GM18505 (cell line): ENCODE results near the gene B3GALNT2.

Experiments used
- ATAC-seq: cut with Tn5 transposase; IDR thresholded peaks from one replicate; pipeline ENCODE4 v1.9.1; 2021; ENCODE audit not compliant: unreplicated experiment
- POLR2A ChIP-seq: IDR thresholded peaks from 4 replicates; pipeline ENCODE4 v1.6.1; 2011; ENCODE audit warnings: borderline replicate concordance; ENCODE audit not compliant: insufficient read depth, insufficient read length; ENCODE audit errors: extremely low read depth

The B3GALNT2 gene

GRCh38 chr1:235454021-235454420 is 50.2 kb downstream of the B3GALNT2 start:
- ATAC-seq, result no peak

GRCh38 chr1:235450886-235451483 is 53.3 kb downstream of the B3GALNT2 start:
- no peak for ATAC-seq

More at GRCh38 chr1:235454021-235454420, 50.2 kb downstream of the B3GALNT2 start:
- no peak for TF ChIP-seq POLR2A

DNA sequence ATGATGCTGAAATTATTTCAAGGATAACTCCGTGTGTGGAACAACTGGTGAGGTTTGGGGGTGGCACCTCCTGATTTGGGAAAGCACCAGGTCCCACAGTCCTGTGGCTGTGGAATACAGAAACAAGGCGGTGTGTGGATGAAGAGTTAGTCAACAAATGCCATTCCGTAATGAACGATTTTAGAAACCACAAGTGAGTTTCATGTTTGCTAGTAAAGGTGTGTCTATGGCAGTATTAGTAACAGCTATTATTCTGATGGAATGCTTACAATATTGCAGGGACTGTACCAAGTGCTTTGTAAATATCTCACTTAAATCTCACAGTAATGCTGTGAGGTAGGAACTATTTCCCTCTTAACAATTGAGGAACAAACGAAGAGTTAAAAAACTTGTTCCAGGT is 53.8 kb downstream of the B3GALNT2 start:
- no peak for ATAC-seq
- no peak for TF ChIP-seq POLR2A

More at GRCh38 chr1:235450886-235451483, 53.3 kb downstream of the B3GALNT2 start:
- no peak for TF ChIP-seq POLR2A

DNA sequence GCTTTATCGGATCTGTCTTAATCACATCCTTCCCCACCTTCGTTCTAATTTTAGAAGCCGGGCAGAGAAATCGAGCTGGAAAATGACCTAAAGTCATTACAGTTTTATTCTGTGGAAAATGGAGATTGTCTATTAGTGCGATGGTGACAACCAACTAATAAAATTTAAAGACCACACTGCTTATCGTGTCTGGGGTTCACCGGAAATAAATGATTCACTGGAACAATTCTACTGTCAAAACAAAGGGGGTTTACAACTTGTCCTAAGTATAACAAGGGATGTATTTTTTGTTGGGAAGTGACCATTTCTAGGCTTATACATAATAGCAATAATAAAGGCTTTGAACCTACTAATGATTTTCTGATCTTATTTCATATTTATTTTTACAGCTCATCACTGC is 55.6 kb downstream of the B3GALNT2 start:
- no peak for ATAC-seq
- TF ChIP-seq POLR2A, result no peak

GRCh38 chr1:235442788-235443429 is 61.3 kb downstream of the B3GALNT2 start:
- TF ChIP-seq POLR2A, result no peak
- ATAC-seq, result no peak

GRCh38 chr1:235441159-235441685 is 63.0 kb downstream of the B3GALNT2 start:
- TF ChIP-seq POLR2A, result no peak
- no peak for ATAC-seq

DNA sequence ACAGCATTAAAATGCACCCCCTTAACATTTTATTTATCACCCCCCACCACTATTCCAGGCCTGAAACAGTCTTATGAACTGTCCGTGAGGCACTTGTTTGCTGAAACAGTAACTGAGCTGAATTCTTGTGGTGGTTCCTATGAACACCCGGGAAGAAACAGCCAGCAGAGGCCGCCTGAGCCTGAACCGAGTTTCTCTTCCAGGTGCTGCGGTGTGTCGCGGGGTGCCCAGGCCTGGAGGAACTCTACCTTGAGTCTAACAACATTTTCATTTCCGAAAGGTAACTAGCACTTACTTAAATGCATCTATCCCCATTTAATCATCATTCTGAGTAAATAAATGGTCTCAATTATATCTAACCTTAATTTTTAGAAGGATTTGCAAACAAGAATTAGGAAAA is 70.3 kb downstream of the B3GALNT2 start:
- no peak for TF ChIP-seq POLR2A
- no peak for ATAC-seq

GRCh38 chr1:235430991-235431390 is 73.3 kb downstream of the B3GALNT2 start:
- ATAC-seq, result no peak
- TF ChIP-seq POLR2A, result no peak

GRCh38 chr1:235429143-235429542 is 75.1 kb downstream of the B3GALNT2 start:
- no peak for ATAC-seq
- TF ChIP-seq POLR2A, result no peak

- ATAC-seq, result no peak
- no peak for TF ChIP-seq POLR2A
Measured at GRCh38 chr1:235427447-235427846, 76.8 kb downstream of the B3GALNT2 start.

DNA sequence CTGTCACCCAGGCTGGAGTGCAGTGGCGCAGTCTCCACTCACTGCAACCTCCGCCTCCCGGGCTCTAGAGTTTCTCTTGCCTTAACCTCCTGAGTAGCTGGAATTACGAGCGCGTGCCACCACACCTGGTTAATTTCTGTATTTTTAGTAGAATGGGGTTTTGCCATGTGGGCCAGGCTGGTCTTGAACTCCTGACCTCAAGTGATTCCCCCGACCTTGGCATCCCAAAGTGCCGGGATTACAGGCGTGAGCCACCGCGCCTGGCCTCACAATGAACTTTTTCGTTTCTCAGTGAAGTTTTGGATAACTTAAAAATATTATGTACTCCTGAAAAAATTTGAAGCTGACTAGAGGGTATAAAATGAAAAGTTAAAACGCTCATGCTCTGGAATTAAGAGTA is 77.6 kb downstream of the B3GALNT2 start:
- TF ChIP-seq POLR2A, result no peak
- no peak for ATAC-seq

GRCh38 chr1:235426143-235426542 is 78.1 kb downstream of the B3GALNT2 start:
- ATAC-seq, result no peak
- no peak for TF ChIP-seq POLR2A

DNA sequence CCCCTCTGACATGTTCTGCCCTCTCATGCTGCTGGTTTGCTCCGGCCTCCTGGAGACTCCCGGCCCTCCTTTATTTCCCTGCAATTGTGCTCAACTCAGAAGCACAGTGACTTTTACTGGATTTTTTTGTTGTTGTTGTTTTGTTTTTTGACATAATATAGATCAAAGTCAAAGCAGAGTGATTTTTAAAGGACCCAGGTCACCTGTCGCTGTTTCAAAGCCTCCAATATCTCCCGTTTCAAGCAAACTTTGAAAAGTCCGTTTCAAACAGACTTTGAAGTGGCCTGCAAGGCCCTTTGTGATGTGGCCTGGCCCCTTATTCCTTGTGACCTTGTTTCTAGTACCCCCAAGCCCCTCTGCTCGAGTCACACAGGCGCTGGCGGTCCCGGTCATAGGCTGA is 78.9 kb downstream of the B3GALNT2 start:
- no peak for ATAC-seq
- no peak for TF ChIP-seq POLR2A

DNA sequence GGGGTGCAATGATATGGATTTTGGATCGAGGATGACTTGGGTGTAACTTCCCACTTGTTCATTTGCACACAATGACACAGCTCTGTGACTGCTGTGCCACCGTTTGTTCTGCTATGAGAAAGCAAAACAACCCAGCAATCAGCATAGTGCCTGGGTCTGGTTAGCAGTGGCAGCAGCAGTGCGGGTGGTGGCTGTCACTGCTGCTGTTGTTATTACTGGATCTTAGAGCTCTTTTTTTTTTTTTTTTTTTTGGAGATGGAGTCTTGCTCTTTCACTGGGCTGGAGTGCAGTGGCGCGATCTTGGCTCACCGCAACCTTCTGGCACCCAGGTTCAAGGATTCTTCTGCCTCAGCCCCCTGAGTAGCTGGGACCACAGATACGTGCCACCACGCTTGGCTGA is 80.2 kb downstream of the B3GALNT2 start:
- no peak for TF ChIP-seq POLR2A
- no peak for ATAC-seq
